HEK293 (cell line): Measurements from ENCODE around the gene KIF5A.

Experiments used
- CTCF ChIA-PET: fragments of 350-600 bp; formaldehyde crosslinking; extraction: SDS; loops from one replicate; lab custom pipeline; 2021; ENCODE audit warnings: antibody characterized with exemption; lab: Yijun Ruan, JAX
- POLR2A ChIA-PET: fragments of 300-600 bp; formaldehyde crosslinking; extraction: SDS; loops from one replicate; lab custom pipeline; 2020; ENCODE audit warnings: antibody characterized with exemption, inconsistent platforms; lab: Yijun Ruan, JAX
- H3K27ac ChIP-seq: fragments of 200-500 bp; sonication (Bioruptor generic); 2 replicates; pipeline ENCODE4 v1.5.1; 2014; ENCODE audit warnings: low read depth, low read length, control low read depth, inconsistent platforms; ENCODE audit errors: extremely low read depth
- H3K36me3 ChIP-seq, 2 experiments: fragments of 200-500 bp in 1 of 2; sonication (Bioruptor generic) in 1 of 2; 1 replicate in 1 of 2; 2 replicates in 1 of 2; pipeline ENCODE4 v1.5.1; 2014 to 2017; ENCODE audit warnings: inconsistent platforms in 2 of 2, low read length in 2 of 2; ENCODE audit not compliant: control insufficient read depth in 2 of 2, insufficient read depth in 1 of 2
- H3K4me1 ChIP-seq: fragments of 200-500 bp; sonication (Bioruptor generic); 2 replicates; pipeline ENCODE4 v1.5.1; 2014; ENCODE audit warnings: mild to moderate bottlenecking, low read length, inconsistent platforms; ENCODE audit not compliant: control insufficient read depth, insufficient read depth
- H3K4me3 ChIP-seq: 2 replicates; pipeline ENCODE4 v1.5.1; 2011; ENCODE audit warnings: low read depth, mild to moderate bottlenecking, control low read depth, low read length, moderate library complexity
- H3K9me3 ChIP-seq: fragments of 200-500 bp; sonication (Bioruptor generic); 2 replicates; pipeline ENCODE4 v1.5.1; 2014; ENCODE audit warnings: low read depth, low read length, inconsistent platforms; ENCODE audit not compliant: control insufficient read depth, insufficient read depth
- GLIS2 ChIP-seq: fragments of 450-650 bp; formaldehyde crosslinking; IDR thresholded peaks from 2 replicates; pipeline ENCODE4 v1.5.1; 2016; ENCODE audit warnings: missing biosample characterization, missing genetic modification characterization
- KLF7 ChIP-seq: fragments of 450-650 bp; formaldehyde crosslinking; IDR thresholded peaks from 2 replicates; pipeline ENCODE4 v1.5.1; 2016; ENCODE audit warnings: missing biosample characterization, missing genetic modification characterization, borderline replicate concordance
- OSR2 ChIP-seq: fragments of 450-650 bp; formaldehyde crosslinking; IDR thresholded peaks from 2 replicates; pipeline ENCODE4 v1.5.1; 2016; ENCODE audit warnings: missing biosample characterization, missing genetic modification characterization
- ZFP3 ChIP-seq: fragments of 450-650 bp; formaldehyde crosslinking; IDR thresholded peaks from 2 replicates; pipeline ENCODE4 v1.5.1; 2016; ENCODE audit warnings: low read depth, missing biosample characterization, missing genetic modification characterization
- ZFP37 ChIP-seq: fragments of 450-650 bp; formaldehyde crosslinking; IDR thresholded peaks from 2 replicates; pipeline ENCODE4 v1.5.1; 2016; ENCODE audit warnings: missing biosample characterization, missing genetic modification characterization
- ZIC2 ChIP-seq: fragments of 450-650 bp; formaldehyde crosslinking; IDR thresholded peaks from 2 replicates; pipeline ENCODE4 v1.5.1; 2016; ENCODE audit warnings: missing biosample characterization, missing genetic modification characterization
- ZNF157 ChIP-seq: fragments of 450-650 bp; formaldehyde crosslinking; IDR thresholded peaks from 2 replicates; pipeline ENCODE4 v1.5.1; 2016; ENCODE audit warnings: missing biosample characterization, missing genetic modification characterization
- ZNF341 ChIP-seq: fragments of 450-650 bp; formaldehyde crosslinking; IDR thresholded peaks from 2 replicates; pipeline ENCODE4; 2016; ENCODE audit warnings: low read depth, missing biosample characterization, missing genetic modification characterization
- ZNF391 ChIP-seq: fragments of 450-650 bp; formaldehyde crosslinking; IDR thresholded peaks from 2 replicates; pipeline ENCODE4 v1.5.1; 2016; ENCODE audit warnings: low read depth, missing biosample characterization, missing genetic modification characterization, borderline replicate concordance
- ZNF416 ChIP-seq: fragments of 450-650 bp; formaldehyde crosslinking; IDR thresholded peaks from 2 replicates; pipeline ENCODE4 v1.5.1; 2016; ENCODE audit warnings: missing biosample characterization, missing genetic modification characterization
- ZNF560 ChIP-seq: fragments of 450-650 bp; formaldehyde crosslinking; IDR thresholded peaks from 2 replicates; pipeline ENCODE4 v1.5.1; 2017; ENCODE audit warnings: missing biosample characterization, missing genetic modification characterization, borderline replicate concordance
- ZNF596 ChIP-seq: fragments of 450-650 bp; IDR thresholded peaks from 2 replicates; pipeline ENCODE4 v1.5.0; 2018; ENCODE audit warnings: missing biosample characterization, mild to moderate bottlenecking, missing genetic modification characterization, moderate library complexity
- ZNF610 ChIP-seq: fragments of 450-650 bp; formaldehyde crosslinking; IDR thresholded peaks from 2 replicates; pipeline ENCODE4 v1.5.1; 2016; ENCODE audit warnings: missing biosample characterization, missing genetic modification characterization, borderline replicate concordance
- ZNF621 ChIP-seq: fragments of 450-650 bp; formaldehyde crosslinking; IDR thresholded peaks from 2 replicates; pipeline ENCODE4 v1.5.1; 2017; ENCODE audit warnings: missing biosample characterization, missing genetic modification characterization
- ZNF629 ChIP-seq: fragments of 450-650 bp; formaldehyde crosslinking; IDR thresholded peaks from 2 replicates; pipeline ENCODE4 v1.5.1; 2017; ENCODE audit warnings: missing biosample characterization, missing genetic modification characterization
- TF ChIP-seq, protein P1 (sequence below): fragments of 450-650 bp; formaldehyde crosslinking; IDR thresholded peaks from 2 replicates; pipeline ENCODE4 v1.5.1; 2016; ENCODE audit warnings: missing biosample characterization, missing genetic modification characterization
- TF ChIP-seq, protein P2 (sequence below): fragments of 450-650 bp; formaldehyde crosslinking; IDR thresholded peaks from 2 replicates; pipeline ENCODE4 v1.5.1; 2016; ENCODE audit warnings: missing biosample characterization, missing genetic modification characterization
- TF ChIP-seq, protein P3 (sequence below): fragments of 450-650 bp; formaldehyde crosslinking; IDR thresholded peaks from 2 replicates; pipeline ENCODE4 v1.5.1; 2017; ENCODE audit warnings: missing biosample characterization, missing genetic modification characterization
- TF ChIP-seq, protein P4 (sequence below): fragments of 450-650 bp; formaldehyde crosslinking; IDR thresholded peaks from 2 replicates; pipeline ENCODE4 v1.5.1; 2016; ENCODE audit warnings: missing biosample characterization, missing genetic modification characterization
- TF ChIP-seq, protein P5 (sequence below): fragments of 450-650 bp; formaldehyde crosslinking; IDR thresholded peaks from 2 replicates; pipeline ENCODE4 v1.5.1; 2016; ENCODE audit warnings: missing biosample characterization, missing genetic modification characterization
- TF ChIP-seq, protein P6 (sequence below): fragments of 450-650 bp; formaldehyde crosslinking; IDR thresholded peaks from 2 replicates; pipeline ENCODE4 v1.5.1; 2016; ENCODE audit warnings: missing biosample characterization, missing genetic modification characterization
- TF ChIP-seq, protein P7 (sequence below): fragments of 450-650 bp; formaldehyde crosslinking; optimal IDR thresholded peaks from 2 replicates; pipeline ENCODE3; 2016; ENCODE audit warnings: missing biosample characterization, mild to moderate bottlenecking, missing genetic modification characterization

KIF5A gene

DNA sequence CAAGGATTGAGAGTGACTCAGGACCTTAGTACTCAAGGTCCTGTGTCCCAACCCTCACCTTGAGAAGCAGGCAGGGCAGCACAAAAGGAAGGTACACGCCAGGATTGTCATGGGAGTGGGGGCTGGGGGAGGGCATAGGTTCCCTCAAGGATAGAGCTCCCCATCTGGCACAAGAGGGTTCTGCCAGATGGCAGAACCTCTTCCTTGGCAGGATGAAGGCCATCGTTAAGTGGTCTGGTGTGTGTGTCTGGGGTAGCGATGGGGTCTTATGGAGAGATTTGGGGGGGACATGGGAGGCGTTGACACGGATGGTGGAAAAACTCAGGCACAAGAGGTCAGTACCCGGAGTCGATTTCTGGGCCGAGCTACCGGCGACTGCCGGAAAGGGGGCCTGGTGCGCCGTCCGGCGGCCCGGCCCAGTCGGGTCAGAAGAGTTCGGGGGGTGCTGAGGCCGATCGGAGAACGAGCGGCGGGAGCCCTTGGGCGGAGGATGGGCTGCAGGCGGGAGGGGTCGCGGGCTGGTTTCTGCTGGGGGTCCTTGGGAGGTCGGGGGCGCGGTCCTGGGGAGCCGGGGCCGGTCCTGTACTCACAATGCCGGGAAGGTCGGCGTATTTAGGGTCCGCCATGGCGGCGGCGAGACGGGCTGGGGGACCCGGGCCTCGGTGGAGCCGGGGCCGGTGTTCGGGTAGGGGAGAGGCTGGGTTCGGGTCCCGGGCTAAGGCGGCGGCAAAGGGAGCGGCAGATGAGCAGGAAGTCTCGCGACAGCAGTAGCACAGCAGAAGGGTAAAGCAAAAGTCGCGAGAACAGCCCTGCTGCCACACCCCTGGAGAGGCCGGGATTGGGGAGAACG lies 3.2 kb upstream of the KIF5A start, which contains the start of gene DCTN2:
DCTN2 (minus strand) TSS at position 755 of the 850 bp plus-strand sequence; CDS start at position 626, 129 bp downstream.
- H3K4me3 ChIP-seq: peak within 1 kb of the TSS; percentile 95
- POLR2A ChIA-PET: interaction anchor here (0.7 to 2.6 kb wide), 9 partner anchors 8 to 395 kb away, joined by 3 to 16 read pairs (median 6); partner anchors contain the start of genes ATP23, DDIT3 and MBD6
- no peaks in the 10 kb centered on the region for H3K9me3 ChIP-seq
- H3K4me1 ChIP-seq: peaks cover 5% of the 10 kb centered on the region
- peaks cover 4 to 38% of the 10 kb centered on the region in 2 experiments; a peak in 2 of 3 replicates for H3K36me3 ChIP-seq
- CTCF ChIA-PET: interaction anchor here (0.6 to 1.9 kb wide), 4 partner anchors 37 to 1448 kb away, joined by 3 to 5 read pairs (median 4); no protein-coding TSS in a partner anchor
- peak within 1 kb of the TSS; percentile 78 for H3K27ac ChIP-seq
- TF ChIP-seq, protein P1, sequence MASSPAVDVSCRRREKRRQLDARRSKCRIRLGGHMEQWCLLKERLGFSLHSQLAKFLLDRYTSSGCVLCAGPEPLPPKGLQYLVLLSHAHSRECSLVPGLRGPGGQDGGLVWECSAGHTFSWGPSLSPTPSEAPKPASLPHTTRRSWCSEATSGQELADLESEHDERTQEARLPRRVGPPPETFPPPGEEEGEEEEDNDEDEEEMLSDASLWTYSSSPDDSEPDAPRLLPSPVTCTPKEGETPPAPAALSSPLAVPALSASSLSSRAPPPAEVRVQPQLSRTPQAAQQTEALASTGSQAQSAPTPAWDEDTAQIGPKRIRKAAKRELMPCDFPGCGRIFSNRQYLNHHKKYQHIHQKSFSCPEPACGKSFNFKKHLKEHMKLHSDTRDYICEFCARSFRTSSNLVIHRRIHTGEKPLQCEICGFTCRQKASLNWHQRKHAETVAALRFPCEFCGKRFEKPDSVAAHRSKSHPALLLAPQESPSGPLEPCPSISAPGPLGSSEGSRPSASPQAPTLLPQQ (tag by site-specific recombination): no peak; the same call in 1 of the 2 replicates
- TF ChIP-seq, protein P2, sequence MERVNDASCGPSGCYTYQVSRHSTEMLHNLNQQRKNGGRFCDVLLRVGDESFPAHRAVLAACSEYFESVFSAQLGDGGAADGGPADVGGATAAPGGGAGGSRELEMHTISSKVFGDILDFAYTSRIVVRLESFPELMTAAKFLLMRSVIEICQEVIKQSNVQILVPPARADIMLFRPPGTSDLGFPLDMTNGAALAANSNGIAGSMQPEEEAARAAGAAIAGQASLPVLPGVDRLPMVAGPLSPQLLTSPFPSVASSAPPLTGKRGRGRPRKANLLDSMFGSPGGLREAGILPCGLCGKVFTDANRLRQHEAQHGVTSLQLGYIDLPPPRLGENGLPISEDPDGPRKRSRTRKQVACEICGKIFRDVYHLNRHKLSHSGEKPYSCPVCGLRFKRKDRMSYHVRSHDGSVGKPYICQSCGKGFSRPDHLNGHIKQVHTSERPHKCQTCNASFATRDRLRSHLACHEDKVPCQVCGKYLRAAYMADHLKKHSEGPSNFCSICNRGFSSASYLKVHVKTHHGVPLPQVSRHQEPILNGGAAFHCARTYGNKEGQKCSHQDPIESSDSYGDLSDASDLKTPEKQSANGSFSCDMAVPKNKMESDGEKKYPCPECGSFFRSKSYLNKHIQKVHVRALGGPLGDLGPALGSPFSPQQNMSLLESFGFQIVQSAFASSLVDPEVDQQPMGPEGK: peak; percentile 66; the same call in 1 of the 2 replicates
- TF ChIP-seq ZFP37 (tag by site-specific recombination) (no peak), ZFP3 (tag by site-specific recombination) (no peak), ZNF341 (peak; percentile 82), ZNF157 (tag by site-specific recombination) (no peak), GLIS2 (peak; percentile 60), ZNF391 (tag by site-specific recombination) (0 out of 2 replicates have a peak, but pooled peaks have one; percentile 28), ZNF610 (tag by site-specific recombination) (peak; percentile 97), ZNF621 (tag by site-specific recombination) (no peak), ZNF629 (peak; percentile 91), ZNF560 (tag by site-specific recombination) (no peak), ZNF596 (no peak), OSR2 (no peak), ZNF416 (tag by site-specific recombination) (no peak), ZIC2 (tag by site-specific recombination) (no peak), KLF7 (peak; percentile 95; the same call in 1 of the 2 replicates)
- TF ChIP-seq, protein P3, sequence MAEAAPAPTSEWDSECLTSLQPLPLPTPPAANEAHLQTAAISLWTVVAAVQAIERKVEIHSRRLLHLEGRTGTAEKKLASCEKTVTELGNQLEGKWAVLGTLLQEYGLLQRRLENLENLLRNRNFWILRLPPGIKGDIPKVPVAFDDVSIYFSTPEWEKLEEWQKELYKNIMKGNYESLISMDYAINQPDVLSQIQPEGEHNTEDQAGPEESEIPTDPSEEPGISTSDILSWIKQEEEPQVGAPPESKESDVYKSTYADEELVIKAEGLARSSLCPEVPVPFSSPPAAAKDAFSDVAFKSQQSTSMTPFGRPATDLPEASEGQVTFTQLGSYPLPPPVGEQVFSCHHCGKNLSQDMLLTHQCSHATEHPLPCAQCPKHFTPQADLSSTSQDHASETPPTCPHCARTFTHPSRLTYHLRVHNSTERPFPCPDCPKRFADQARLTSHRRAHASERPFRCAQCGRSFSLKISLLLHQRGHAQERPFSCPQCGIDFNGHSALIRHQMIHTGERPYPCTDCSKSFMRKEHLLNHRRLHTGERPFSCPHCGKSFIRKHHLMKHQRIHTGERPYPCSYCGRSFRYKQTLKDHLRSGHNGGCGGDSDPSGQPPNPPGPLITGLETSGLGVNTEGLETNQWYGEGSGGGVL (tag by site-specific recombination): peak; percentile 75
- TF ChIP-seq, protein P4, sequence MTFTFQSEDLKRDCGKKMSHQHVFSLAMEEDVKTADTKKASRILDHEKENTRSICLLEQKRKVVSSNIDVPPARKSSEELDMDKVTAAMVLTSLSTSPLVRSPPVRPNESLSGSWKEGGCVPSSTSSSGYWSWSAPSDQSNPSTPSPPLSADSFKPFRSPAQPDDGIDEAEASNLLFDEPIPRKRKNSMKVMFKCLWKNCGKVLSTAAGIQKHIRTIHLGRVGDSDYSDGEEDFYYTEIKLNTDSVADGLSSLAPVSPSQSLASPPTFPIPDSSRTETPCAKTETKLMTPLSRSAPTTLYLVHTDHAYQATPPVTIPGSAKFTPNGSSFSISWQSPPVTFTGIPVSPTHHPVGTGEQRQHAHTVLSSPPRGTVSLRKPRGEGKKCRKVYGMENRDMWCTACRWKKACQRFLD (tag by site-specific recombination): no peak
- TF ChIP-seq, protein P5, sequence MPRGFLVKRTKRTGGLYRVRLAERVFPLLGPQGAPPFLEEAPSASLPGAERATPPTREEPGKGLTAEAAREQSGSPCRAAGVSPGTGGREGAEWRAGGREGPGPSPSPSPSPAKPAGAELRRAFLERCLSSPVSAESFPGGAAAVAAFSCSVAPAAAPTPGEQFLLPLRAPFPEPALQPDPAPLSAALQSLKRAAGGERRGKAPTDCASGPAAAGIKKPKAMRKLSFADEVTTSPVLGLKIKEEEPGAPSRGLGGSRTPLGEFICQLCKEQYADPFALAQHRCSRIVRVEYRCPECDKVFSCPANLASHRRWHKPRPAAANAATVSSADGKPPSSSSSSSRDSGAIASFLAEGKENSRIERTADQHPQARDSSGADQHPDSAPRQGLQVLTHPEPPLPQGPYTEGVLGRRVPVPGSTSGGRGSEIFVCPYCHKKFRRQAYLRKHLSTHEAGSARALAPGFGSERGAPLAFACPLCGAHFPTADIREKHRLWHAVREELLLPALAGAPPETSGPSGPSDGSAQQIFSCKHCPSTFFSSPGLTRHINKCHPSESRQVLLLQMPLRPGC (tag by site-specific recombination): 0 out of 2 replicates have a peak, but pooled peaks have one; percentile 23
- TF ChIP-seq, protein P6, sequence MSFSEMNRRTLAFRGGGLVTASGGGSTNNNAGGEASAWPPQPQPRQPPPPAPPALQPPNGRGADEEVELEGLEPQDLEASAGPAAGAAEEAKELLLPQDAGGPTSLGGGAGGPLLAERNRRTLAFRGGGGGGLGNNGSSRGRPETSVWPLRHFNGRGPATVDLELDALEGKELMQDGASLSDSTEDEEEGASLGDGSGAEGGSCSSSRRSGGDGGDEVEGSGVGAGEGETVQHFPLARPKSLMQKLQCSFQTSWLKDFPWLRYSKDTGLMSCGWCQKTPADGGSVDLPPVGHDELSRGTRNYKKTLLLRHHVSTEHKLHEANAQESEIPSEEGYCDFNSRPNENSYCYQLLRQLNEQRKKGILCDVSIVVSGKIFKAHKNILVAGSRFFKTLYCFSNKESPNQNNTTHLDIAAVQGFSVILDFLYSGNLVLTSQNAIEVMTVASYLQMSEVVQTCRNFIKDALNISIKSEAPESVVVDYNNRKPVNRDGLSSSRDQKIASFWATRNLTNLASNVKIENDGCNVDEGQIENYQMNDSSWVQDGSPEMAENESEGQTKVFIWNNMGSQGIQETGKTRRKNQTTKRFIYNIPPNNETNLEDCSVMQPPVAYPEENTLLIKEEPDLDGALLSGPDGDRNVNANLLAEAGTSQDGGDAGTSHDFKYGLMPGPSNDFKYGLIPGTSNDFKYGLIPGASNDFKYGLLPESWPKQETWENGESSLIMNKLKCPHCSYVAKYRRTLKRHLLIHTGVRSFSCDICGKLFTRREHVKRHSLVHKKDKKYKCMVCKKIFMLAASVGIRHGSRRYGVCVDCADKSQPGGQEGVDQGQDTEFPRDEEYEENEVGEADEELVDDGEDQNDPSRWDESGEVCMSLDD (tag by site-specific recombination): peak; percentile 73; the same call in 1 of the 2 replicates
- TF ChIP-seq, protein P7, sequence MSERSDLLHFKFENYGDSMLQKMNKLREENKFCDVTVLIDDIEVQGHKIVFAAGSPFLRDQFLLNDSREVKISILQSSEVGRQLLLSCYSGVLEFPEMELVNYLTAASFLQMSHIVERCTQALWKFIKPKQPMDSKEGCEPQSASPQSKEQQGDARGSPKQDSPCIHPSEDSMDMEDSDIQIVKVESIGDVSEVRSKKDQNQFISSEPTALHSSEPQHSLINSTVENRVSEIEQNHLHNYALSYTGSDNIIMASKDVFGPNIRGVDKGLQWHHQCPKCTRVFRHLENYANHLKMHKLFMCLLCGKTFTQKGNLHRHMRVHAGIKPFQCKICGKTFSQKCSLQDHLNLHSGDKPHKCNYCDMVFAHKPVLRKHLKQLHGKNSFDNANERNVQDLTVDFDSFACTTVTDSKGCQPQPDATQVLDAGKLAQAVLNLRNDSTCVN: peak; percentile 31
